HL-60 (cell line): ENCODE results near the gene SLC25A4.

Source experiments
- CTCF ChIP-seq: IDR thresholded peaks from one replicate; pipeline ENCODE4 v1.5.1; 2011; ENCODE audit warnings: low read length, control low read depth, inconsistent platforms; ENCODE audit not compliant: insufficient read depth
- POLR2AphosphoS5 ChIP-seq: IDR thresholded peaks from 2 replicates; pipeline ENCODE4 v1.6.1; 2012; ENCODE audit warnings: low read depth
- REST ChIP-seq: IDR thresholded peaks from 2 replicates; pipeline ENCODE4 v1.6.1; 2012; ENCODE audit warnings: low read depth; ENCODE audit not compliant: insufficient replicate concordance

GRCh38 chr4:185186769-185187168, 43.7 kb downstream of the SLC25A4 start:
- TF ChIP-seq CTCF: no peak
- no peak for TF ChIP-seq POLR2AphosphoS5
- TF ChIP-seq REST: no peak
